Astrocyte (in vitro differentiated cells and primary cell): ENCODE results near the gene NKAIN2.

Experiments used
- EZH2 ChIP-seq: IDR thresholded peaks from 2 replicates; pipeline ENCODE4 v1.6.1; 2012; ENCODE audit warnings: mild to moderate bottlenecking, low read length, inconsistent platforms; ENCODE audit not compliant: insufficient read depth
- TF ChIP-seq, protein P1 (sequence below): IDR thresholded peaks from 2 replicates; pipeline ENCODE4 v1.5.1; 2011; ENCODE audit warnings: low read depth, mild to moderate bottlenecking, inconsistent platforms, low read length, moderate library complexity; ENCODE audit not compliant: insufficient read depth

DNA sequence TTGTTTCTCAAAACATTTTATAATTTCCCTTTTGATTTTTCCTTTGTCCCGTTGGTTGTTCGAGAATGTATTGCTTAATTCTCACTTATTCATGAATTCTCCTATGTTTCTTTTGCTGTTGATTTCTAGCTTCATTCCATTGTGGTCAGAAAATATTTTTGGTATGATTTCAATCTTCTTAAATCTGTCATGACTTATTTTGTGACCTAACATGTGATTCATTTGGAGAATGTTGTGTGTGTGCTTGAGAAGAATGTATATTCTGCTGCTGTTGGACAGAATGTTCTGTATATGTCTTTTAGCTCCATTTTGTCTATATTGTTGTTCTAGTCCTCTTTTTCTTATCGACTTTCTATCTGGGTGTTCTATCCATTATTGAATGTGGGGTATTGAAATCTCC is 872.4 kb downstream of the NKAIN2 start:
- TF ChIP-seq, protein P1, sequence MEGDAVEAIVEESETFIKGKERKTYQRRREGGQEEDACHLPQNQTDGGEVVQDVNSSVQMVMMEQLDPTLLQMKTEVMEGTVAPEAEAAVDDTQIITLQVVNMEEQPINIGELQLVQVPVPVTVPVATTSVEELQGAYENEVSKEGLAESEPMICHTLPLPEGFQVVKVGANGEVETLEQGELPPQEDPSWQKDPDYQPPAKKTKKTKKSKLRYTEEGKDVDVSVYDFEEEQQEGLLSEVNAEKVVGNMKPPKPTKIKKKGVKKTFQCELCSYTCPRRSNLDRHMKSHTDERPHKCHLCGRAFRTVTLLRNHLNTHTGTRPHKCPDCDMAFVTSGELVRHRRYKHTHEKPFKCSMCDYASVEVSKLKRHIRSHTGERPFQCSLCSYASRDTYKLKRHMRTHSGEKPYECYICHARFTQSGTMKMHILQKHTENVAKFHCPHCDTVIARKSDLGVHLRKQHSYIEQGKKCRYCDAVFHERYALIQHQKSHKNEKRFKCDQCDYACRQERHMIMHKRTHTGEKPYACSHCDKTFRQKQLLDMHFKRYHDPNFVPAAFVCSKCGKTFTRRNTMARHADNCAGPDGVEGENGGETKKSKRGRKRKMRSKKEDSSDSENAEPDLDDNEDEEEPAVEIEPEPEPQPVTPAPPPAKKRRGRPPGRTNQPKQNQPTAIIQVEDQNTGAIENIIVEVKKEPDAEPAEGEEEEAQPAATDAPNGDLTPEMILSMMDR: no peak
- no peak for TF ChIP-seq EZH2
